ENCODE measurements around the gene MGARP. TPM values are rescaled to one million over a fixed set of nuclear protein-coding genes. Genes with fewer than 3 reads are reported as not detected.

Gene MGARP
- total RNA-seq, 1 experiment from 2014 or later: 2.3 TPM

DNA sequence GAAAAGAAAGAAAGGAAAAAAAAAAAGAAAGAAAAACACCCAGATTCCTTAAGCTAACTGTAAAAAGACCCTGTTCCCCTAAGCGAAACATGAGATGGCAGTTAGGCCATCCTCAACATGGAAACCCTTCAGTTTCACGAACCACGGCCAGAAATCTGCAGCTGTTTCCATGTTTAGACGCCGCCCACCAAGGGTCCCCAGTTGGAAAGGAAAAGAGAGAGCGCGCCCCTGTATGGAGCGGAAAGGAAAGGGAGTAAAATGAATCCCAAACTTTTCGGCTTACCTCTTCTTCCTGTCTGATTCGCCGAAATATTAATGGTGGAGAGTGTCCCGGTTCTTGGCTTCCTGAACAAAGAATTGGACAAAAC, 38.3 kb downstream of the MGARP start:
- in situ Hi-C loops (cut with HindIII; ENCODE audit: low pct_unique_long_range_greater_than_20kb, low sequenced_read_pairs): no loop called here
- ChIA-PET POLR2A (no interaction called here), CTCF (no interaction called here)
- intact Hi-C loops (cut with micrococcal nuclease; ENCODE audit: unreplicated experiment): no loop called here
- ATAC-seq (no peak), DNase-seq (ENCODE audit: low read depth, low spot score) (no peak)
- no peaks in the 10 kb centered on the region for H3K4me1 ChIP-seq (ENCODE audit: control insufficient read depth, insufficient read depth, low read length)
- H3K9me3 ChIP-seq (ENCODE audit: control insufficient read depth, insufficient read depth, low read depth, low read length): peaks cover 3% of the 10 kb centered on the region; the same call in 1 of the 2 replicates
- no peaks in the 10 kb centered on the region for H3K27me3 ChIP-seq (ENCODE audit: control insufficient read depth, insufficient read depth, low read length)
- no peak overlapping the region for H3K27ac ChIP-seq (ENCODE audit: low read length)
- no peaks in the 10 kb centered on the region for H3K36me3 ChIP-seq (ENCODE audit: control insufficient read depth, insufficient read depth, low read length)
- H3K4me3 ChIP-seq (ENCODE audit: low read depth in 2 of 2, low read length in 2 of 2): no peak overlapping the region
- no TSS peak for BruUV-seq (replicated peaks)
- TF ChIP-seq, protein P1, sequence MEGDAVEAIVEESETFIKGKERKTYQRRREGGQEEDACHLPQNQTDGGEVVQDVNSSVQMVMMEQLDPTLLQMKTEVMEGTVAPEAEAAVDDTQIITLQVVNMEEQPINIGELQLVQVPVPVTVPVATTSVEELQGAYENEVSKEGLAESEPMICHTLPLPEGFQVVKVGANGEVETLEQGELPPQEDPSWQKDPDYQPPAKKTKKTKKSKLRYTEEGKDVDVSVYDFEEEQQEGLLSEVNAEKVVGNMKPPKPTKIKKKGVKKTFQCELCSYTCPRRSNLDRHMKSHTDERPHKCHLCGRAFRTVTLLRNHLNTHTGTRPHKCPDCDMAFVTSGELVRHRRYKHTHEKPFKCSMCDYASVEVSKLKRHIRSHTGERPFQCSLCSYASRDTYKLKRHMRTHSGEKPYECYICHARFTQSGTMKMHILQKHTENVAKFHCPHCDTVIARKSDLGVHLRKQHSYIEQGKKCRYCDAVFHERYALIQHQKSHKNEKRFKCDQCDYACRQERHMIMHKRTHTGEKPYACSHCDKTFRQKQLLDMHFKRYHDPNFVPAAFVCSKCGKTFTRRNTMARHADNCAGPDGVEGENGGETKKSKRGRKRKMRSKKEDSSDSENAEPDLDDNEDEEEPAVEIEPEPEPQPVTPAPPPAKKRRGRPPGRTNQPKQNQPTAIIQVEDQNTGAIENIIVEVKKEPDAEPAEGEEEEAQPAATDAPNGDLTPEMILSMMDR (IDR thresholded peaks at IDR 0.05): no peak
- no peak for TF ChIP-seq TCF7L2 (IDR thresholded peaks at IDR 0.05; ENCODE audit: low read depth, low read length)

DNA sequence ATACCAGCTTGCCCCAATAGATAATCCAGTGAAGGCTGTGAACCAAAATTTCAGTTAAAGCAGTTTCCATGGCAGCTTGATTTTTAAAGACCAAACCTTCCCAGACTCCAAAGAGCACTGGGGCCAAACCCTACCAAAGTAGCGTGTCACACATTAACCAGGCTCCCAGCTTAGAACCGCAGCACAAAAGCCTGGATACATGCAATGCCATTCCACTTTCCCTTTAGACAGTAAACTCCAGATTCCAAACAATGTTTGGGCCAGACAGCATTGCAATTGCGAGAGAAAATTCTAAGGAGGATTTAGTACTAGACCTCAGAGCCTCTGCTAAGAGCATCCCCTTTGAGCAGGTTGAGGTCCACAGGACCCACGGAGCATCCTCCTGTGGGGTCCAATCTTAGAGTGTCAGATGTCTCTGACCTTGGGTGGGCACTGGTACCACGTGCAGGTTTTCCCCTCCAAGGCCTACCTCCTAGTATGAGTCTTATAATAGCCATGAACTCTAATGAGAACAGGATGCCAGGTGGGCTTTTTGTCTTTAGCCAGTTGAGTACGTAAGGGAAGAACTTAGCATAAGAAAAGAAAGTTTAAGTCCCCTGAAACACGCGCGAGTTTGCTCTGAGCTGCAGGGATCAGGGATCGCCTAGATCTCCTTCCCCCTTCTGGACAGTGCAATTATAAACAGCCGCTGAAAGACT, 38.8 kb downstream of the MGARP start:
- ChIA-PET POLR2A (no interaction called here), CTCF (no interaction called here)
- no peaks in the 10 kb centered on the region for H3K4me1 ChIP-seq (ENCODE audit: control insufficient read depth, insufficient read depth, low read length)
- no peaks in the 10 kb centered on the region for H3K36me3 ChIP-seq (ENCODE audit: control insufficient read depth, insufficient read depth, low read length)
- intact Hi-C loops (cut with micrococcal nuclease; ENCODE audit: unreplicated experiment) (no loop called here), in situ Hi-C loops (cut with HindIII; ENCODE audit: low pct_unique_long_range_greater_than_20kb, low sequenced_read_pairs) (no loop called here)
- DNase-seq (ENCODE audit: low read depth, low spot score): no peak
- no peaks in the 10 kb centered on the region for H3K27me3 ChIP-seq (ENCODE audit: control insufficient read depth, insufficient read depth, low read length)
- ATAC-seq: no peak
- H3K4me3 ChIP-seq (ENCODE audit: low read depth in 2 of 2, low read length in 2 of 2): no peak overlapping the region
- TF ChIP-seq, protein P2, sequence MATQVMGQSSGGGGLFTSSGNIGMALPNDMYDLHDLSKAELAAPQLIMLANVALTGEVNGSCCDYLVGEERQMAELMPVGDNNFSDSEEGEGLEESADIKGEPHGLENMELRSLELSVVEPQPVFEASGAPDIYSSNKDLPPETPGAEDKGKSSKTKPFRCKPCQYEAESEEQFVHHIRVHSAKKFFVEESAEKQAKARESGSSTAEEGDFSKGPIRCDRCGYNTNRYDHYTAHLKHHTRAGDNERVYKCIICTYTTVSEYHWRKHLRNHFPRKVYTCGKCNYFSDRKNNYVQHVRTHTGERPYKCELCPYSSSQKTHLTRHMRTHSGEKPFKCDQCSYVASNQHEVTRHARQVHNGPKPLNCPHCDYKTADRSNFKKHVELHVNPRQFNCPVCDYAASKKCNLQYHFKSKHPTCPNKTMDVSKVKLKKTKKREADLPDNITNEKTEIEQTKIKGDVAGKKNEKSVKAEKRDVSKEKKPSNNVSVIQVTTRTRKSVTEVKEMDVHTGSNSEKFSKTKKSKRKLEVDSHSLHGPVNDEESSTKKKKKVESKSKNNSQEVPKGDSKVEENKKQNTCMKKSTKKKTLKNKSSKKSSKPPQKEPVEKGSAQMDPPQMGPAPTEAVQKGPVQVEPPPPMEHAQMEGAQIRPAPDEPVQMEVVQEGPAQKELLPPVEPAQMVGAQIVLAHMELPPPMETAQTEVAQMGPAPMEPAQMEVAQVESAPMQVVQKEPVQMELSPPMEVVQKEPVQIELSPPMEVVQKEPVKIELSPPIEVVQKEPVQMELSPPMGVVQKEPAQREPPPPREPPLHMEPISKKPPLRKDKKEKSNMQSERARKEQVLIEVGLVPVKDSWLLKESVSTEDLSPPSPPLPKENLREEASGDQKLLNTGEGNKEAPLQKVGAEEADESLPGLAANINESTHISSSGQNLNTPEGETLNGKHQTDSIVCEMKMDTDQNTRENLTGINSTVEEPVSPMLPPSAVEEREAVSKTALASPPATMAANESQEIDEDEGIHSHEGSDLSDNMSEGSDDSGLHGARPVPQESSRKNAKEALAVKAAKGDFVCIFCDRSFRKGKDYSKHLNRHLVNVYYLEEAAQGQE (IDR thresholded peaks at IDR 0.05; ENCODE audit: insufficient read depth in 1 of 2, low read depth in 2 of 2, low read length in 1 of 2): no peak
- no peak for TF ChIP-seq TCF7L2 (IDR thresholded peaks at IDR 0.05; ENCODE audit: low read depth, low read length)
- H3K9me3 ChIP-seq (ENCODE audit: control insufficient read depth, insufficient read depth, low read depth, low read length): peaks cover 3% of the 10 kb centered on the region; the same call in 1 of the 2 replicates
- H3K27ac ChIP-seq (ENCODE audit: low read length): no peak overlapping the region
- BruUV-seq (replicated peaks): no TSS peak

DNA sequence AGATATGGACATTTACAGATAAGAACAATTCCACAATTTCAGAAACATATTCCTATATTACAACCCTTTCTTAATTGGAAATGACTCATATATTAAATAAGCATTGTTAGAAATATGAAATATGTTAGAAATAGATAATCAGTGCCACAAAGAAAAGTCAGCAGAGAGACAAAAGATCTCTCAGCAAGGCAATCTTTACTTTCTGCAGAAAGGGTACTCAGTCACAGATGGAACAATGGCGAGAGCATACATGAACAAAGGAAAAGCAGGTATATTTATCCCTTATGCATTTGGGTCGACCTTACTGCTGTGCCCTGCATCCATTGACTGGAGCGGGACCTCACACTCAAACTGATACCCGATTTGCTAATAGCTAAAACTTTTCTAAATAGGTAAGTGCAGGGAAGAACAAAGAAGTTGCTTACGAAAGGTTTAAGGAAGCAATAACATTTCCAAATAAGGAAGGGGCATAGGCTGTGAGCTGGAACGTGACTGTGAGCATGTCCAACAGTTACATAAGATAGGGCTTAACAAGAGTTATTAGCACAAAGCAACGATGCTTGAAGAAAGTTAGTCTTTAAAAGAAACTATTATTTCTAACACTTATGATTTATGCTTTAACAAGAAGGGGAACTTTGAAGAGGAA, 40.8 kb downstream of the MGARP start:
- DNase-seq (ENCODE audit: low read depth, low spot score) (no peak), ATAC-seq (no peak)
- in situ Hi-C loops (cut with HindIII; ENCODE audit: low pct_unique_long_range_greater_than_20kb, low sequenced_read_pairs) (no loop called here), intact Hi-C loops (cut with micrococcal nuclease; ENCODE audit: unreplicated experiment) (no loop called here)
- no TSS peak for BruUV-seq (replicated peaks)
- no peak overlapping the region for H3K27ac ChIP-seq (ENCODE audit: low read length)
- H3K27me3 ChIP-seq (ENCODE audit: control insufficient read depth, insufficient read depth, low read length): no peaks in the 10 kb centered on the region
- no peak overlapping the region for H3K4me3 ChIP-seq (ENCODE audit: low read depth in 2 of 2, low read length in 2 of 2)
- CTCF ChIA-PET: no interaction called here
- H3K4me1 ChIP-seq (ENCODE audit: control insufficient read depth, insufficient read depth, low read length): no peaks in the 10 kb centered on the region
- POLR2A ChIA-PET: no interaction called here
- H3K9me3 ChIP-seq (ENCODE audit: control insufficient read depth, insufficient read depth, low read depth, low read length): peaks cover 3% of the 10 kb centered on the region; the same call in 1 of the 2 replicates
- TF ChIP-seq TCF7L2 (IDR thresholded peaks at IDR 0.05; ENCODE audit: low read depth, low read length) (no peak), SIN3A (IDR thresholded peaks at IDR 0.05; ENCODE audit: borderline replicate concordance, insufficient read depth, low read depth, low read length) (no peak), POLR2AphosphoS5 (IDR thresholded peaks at IDR 0.05; ENCODE audit: low read depth, low read length) (no peak)
- TF ChIP-seq, protein P2 (IDR thresholded peaks at IDR 0.05; ENCODE audit: insufficient read depth in 1 of 2, low read depth in 2 of 2, low read length in 1 of 2): no peak
- TF ChIP-seq, protein P1 (IDR thresholded peaks at IDR 0.05): no peak
- H3K36me3 ChIP-seq (ENCODE audit: control insufficient read depth, insufficient read depth, low read length): no peaks in the 10 kb centered on the region
